ENCODE measurements around the gene CSF1R. TPM values are rescaled to one million over a fixed set of nuclear protein-coding genes. Genes with fewer than 3 reads are reported as not detected.

Gene CSF1R
- total RNA-seq, 1 donor from 2014 or later = 31.3 TPM

DNA sequence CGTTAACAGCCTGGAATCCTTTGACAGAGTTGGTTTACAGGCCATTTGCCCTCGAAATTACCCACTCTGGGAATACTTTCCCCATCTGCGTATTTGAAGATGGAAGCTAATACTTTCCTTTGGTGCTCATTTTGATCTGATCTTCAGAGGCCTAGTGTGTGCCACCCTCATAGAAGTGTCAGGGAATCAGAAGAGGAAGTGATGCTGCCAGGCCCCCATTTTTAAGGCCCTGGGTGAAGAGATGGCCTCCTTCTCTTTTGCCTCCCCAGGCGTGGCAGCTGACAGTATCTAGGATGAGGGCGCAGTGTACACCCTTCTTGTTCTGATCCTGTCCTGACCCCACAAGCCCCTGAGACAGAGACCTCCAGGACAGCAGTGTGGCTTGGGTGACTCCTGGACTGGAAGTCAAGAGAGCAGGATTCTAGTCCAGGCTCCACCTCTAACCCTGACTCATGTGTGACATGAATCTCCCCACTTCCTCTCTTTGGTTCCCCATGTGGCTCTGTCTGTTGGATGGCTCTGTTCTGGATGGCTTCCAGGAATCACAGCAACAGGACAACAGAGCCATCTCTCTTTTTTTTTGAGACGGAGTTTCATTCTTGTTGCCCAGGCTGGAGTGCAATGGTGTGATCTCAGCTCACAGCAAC lies 27.8 kb downstream of the CSF1R start:
- Histone ChIP-seq H3K9ac (ENCODE audit: low read depth in 1 of 3, low read length in 3 of 3) (no peak overlapping the region), H3K4me1 (ENCODE audit: control insufficient read depth in 3 of 3, insufficient read depth in 3 of 3, low read length in 3 of 3) (peaks cover 5 to 14% (median 12%) of the 10 kb centered on the region in 3 donors), H3K36me3 (ENCODE audit: control insufficient read depth in 3 of 3, insufficient read depth in 3 of 3, low read length in 3 of 3) (peaks cover 10 to 18% (median 11%) of the 10 kb centered on the region in 3 donors), H3K9me3 (ENCODE audit: control insufficient read depth in 3 of 3, low read length in 3 of 3) (no peaks in the 10 kb centered on the region), H3K4me3 (ENCODE audit: low read length in 3 of 3) (no peak overlapping the region), H3K27me3 (ENCODE audit: control insufficient read depth in 3 of 3, insufficient read depth in 3 of 3, low read length in 3 of 3) (no peaks in the 10 kb centered on the region), H3K27ac (ENCODE audit: low read depth, low read length) (peak overlapping the region; percentile 44)

DNA sequence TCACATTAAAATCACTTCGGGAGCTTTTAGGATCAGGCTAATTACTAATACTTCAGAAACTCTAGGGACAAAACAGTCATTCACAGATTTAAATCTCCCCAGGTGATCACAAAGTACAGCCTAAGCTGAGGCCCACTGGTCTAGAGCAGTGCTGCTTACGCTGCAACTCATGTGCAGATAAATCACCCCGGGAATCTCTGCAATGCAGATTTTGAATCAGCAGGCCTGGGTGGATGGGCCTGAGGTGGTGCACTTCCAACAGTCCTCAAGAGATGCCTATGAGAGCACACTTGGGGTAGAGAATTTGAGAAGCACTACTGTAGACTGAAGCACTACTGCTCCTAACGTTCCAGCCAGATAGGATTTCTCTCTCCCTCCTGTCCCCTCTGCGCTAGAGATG lies 28.4 kb downstream of the CSF1R start:
- Histone ChIP-seq H3K27ac (ENCODE audit: low read depth, low read length) (peak overlapping the region; percentile 44), H3K9ac (ENCODE audit: low read depth in 1 of 3, low read length in 3 of 3) (peak overlapping the region in 1 of 3 donors; percentile 45)

DNA sequence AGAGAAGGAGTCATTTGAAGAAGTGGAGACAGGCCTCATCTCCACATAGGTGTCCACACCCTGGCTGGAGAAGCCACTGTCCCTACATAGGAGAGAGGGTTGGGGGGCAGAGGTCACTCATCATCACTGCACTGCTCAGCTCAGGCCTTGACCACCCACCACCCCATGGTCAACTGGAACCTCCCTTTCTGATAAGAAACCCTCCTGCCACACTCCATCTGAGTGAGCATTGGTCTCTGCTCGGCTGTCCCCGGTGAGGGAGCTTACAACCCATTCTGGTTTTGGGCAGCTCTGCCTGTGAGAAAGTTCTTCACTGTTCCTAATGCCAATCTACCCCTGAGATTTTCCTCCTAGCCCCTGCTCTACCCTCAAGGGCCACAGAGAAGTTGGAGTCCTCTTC lies 28.8 kb downstream of the CSF1R start:
- H3K4me3 ChIP-seq (ENCODE audit: low read length in 3 of 3) = no peak overlapping the region
- no peak overlapping the region for H3K27ac ChIP-seq (ENCODE audit: low read depth, low read length)
- H3K9ac ChIP-seq (ENCODE audit: low read depth in 1 of 3, low read length in 3 of 3) = peak overlapping the region in 1 of 3 donors; percentile 45
- peaks cover 5 to 14% (median 12%) of the 10 kb centered on the region in 3 donors for H3K4me1 ChIP-seq (ENCODE audit: control insufficient read depth in 3 of 3, insufficient read depth in 3 of 3, low read length in 3 of 3)
- H3K9me3 ChIP-seq (ENCODE audit: control insufficient read depth in 3 of 3, low read length in 3 of 3) = no peaks in the 10 kb centered on the region
- no peaks in the 10 kb centered on the region for H3K27me3 ChIP-seq (ENCODE audit: control insufficient read depth in 3 of 3, insufficient read depth in 3 of 3, low read length in 3 of 3)
- peaks cover 21 to 29% (median 21%) of the 10 kb centered on the region in 3 donors for H3K36me3 ChIP-seq (ENCODE audit: control insufficient read depth in 3 of 3, insufficient read depth in 3 of 3, low read length in 3 of 3)

More for the DNA sequence above, 28.4 kb downstream of the CSF1R start:
- H3K9me3 ChIP-seq (ENCODE audit: control insufficient read depth in 3 of 3, low read length in 3 of 3) = no peaks in the 10 kb centered on the region
- H3K36me3 ChIP-seq (ENCODE audit: control insufficient read depth in 3 of 3, insufficient read depth in 3 of 3, low read length in 3 of 3) = peaks cover 16 to 24% (median 16%) of the 10 kb centered on the region in 3 donors
- H3K4me1 ChIP-seq (ENCODE audit: control insufficient read depth in 3 of 3, insufficient read depth in 3 of 3, low read length in 3 of 3) = peaks cover 5 to 14% (median 12%) of the 10 kb centered on the region in 3 donors
- no peak overlapping the region for H3K4me3 ChIP-seq (ENCODE audit: low read length in 3 of 3)
- no peaks in the 10 kb centered on the region for H3K27me3 ChIP-seq (ENCODE audit: control insufficient read depth in 3 of 3, insufficient read depth in 3 of 3, low read length in 3 of 3)

DNA sequence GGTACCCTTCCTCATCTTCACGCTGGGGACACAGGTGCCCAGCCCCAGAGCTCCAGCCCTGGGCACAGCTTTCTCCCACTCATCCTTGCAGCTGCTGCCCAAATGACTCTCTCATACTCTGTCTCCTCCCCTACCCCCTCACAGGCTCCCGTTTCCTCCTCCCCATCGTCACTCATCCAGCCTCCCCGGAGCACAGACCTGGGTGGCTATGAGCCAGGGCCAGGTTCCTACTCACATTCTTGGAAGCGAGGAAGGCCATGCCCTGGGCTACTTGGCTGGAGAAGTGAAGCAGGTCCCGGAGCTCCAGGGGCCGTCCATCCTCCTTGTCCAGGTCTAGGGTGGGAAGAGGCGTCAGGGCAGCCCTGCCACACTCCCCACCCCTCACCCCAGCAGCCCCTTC lies 29.3 kb downstream of the CSF1R start:
- H3K36me3 ChIP-seq (ENCODE audit: control insufficient read depth in 3 of 3, insufficient read depth in 3 of 3, low read length in 3 of 3) = peaks cover 25 to 34% (median 26%) of the 10 kb centered on the region in 3 donors
- peaks cover 5 to 14% (median 12%) of the 10 kb centered on the region in 3 donors for H3K4me1 ChIP-seq (ENCODE audit: control insufficient read depth in 3 of 3, insufficient read depth in 3 of 3, low read length in 3 of 3)
- no peak overlapping the region for H3K27ac ChIP-seq (ENCODE audit: low read depth, low read length)
- H3K27me3 ChIP-seq (ENCODE audit: control insufficient read depth in 3 of 3, insufficient read depth in 3 of 3, low read length in 3 of 3) = no peaks in the 10 kb centered on the region
- H3K9ac ChIP-seq (ENCODE audit: low read depth in 1 of 3, low read length in 3 of 3) = no peak overlapping the region
- H3K9me3 ChIP-seq (ENCODE audit: control insufficient read depth in 3 of 3, low read length in 3 of 3) = no peaks in the 10 kb centered on the region
- no peak overlapping the region for H3K4me3 ChIP-seq (ENCODE audit: low read length in 3 of 3)

- H3K27me3 ChIP-seq (ENCODE audit: control insufficient read depth in 3 of 3, insufficient read depth in 3 of 3, low read length in 3 of 3) = no peaks in the 10 kb centered on the region
- H3K4me1 ChIP-seq (ENCODE audit: control insufficient read depth in 3 of 3, insufficient read depth in 3 of 3, low read length in 3 of 3) = peaks cover 5 to 14% (median 12%) of the 10 kb centered on the region in 3 donors
- peaks cover 35 to 44% (median 35%) of the 10 kb centered on the region in 3 donors for H3K36me3 ChIP-seq (ENCODE audit: control insufficient read depth in 3 of 3, insufficient read depth in 3 of 3, low read length in 3 of 3)
- no peak overlapping the region for H3K27ac ChIP-seq (ENCODE audit: low read depth, low read length)
- H3K9me3 ChIP-seq (ENCODE audit: control insufficient read depth in 3 of 3, low read length in 3 of 3) = no peaks in the 10 kb centered on the region
- no peak overlapping the region for H3K4me3 ChIP-seq (ENCODE audit: low read length in 3 of 3)
- H3K9ac ChIP-seq (ENCODE audit: low read depth in 1 of 3, low read length in 3 of 3) = no peak overlapping the region
Measured at GRCh38 chr5:150056075-150056443, 30.3 kb downstream of the CSF1R start.

- Histone ChIP-seq H3K27me3 (ENCODE audit: control insufficient read depth in 3 of 3, insufficient read depth in 3 of 3, low read length in 3 of 3) (no peaks in the 10 kb centered on the region), H3K9ac (ENCODE audit: low read depth in 1 of 3, low read length in 3 of 3) (no peak overlapping the region), H3K4me3 (ENCODE audit: low read length in 3 of 3) (no peak overlapping the region), H3K4me1 (ENCODE audit: control insufficient read depth in 3 of 3, insufficient read depth in 3 of 3, low read length in 3 of 3) (peaks cover 5 to 14% (median 12%) of the 10 kb centered on the region in 3 donors), H3K9me3 (ENCODE audit: control insufficient read depth in 3 of 3, low read length in 3 of 3) (no peaks in the 10 kb centered on the region), H3K36me3 (ENCODE audit: control insufficient read depth in 3 of 3, insufficient read depth in 3 of 3, low read length in 3 of 3) (peaks cover 41 to 49% (median 41%) of the 10 kb centered on the region in 3 donors), H3K27ac (ENCODE audit: low read depth, low read length) (no peak overlapping the region)
Measured at GRCh38 chr5:150055326-150056074, 30.9 kb downstream of the CSF1R start.

GRCh38 chr5:150054569-150054968 lies 31.8 kb downstream of the CSF1R start:
- no peaks in the 10 kb centered on the region for H3K27me3 ChIP-seq (ENCODE audit: control insufficient read depth in 3 of 3, insufficient read depth in 3 of 3, low read length in 3 of 3)
- H3K27ac ChIP-seq (ENCODE audit: low read depth, low read length) = no peak overlapping the region
- no peaks in the 10 kb centered on the region for H3K9me3 ChIP-seq (ENCODE audit: control insufficient read depth in 3 of 3, low read length in 3 of 3)
- H3K4me1 ChIP-seq (ENCODE audit: control insufficient read depth in 3 of 3, insufficient read depth in 3 of 3, low read length in 3 of 3) = peaks cover 5 to 14% (median 12%) of the 10 kb centered on the region in 3 donors
- H3K36me3 ChIP-seq (ENCODE audit: control insufficient read depth in 3 of 3, insufficient read depth in 3 of 3, low read length in 3 of 3) = peaks cover 49 to 58% (median 50%) of the 10 kb centered on the region in 3 donors
- no peak overlapping the region for H3K9ac ChIP-seq (ENCODE audit: low read depth in 1 of 3, low read length in 3 of 3)
- H3K4me3 ChIP-seq (ENCODE audit: low read length in 3 of 3) = no peak overlapping the region

GRCh38 chr5:150053713-150054392 lies 32.5 kb downstream of the CSF1R start:
- H3K9ac ChIP-seq (ENCODE audit: low read depth in 1 of 3, low read length in 3 of 3) = no peak overlapping the region
- no peaks in the 10 kb centered on the region for H3K9me3 ChIP-seq (ENCODE audit: control insufficient read depth in 3 of 3, low read length in 3 of 3)
- H3K36me3 ChIP-seq (ENCODE audit: control insufficient read depth in 3 of 3, insufficient read depth in 3 of 3, low read length in 3 of 3) = peaks cover 55 to 65% (median 57%) of the 10 kb centered on the region in 3 donors
- peaks cover 5 to 14% (median 12%) of the 10 kb centered on the region in 3 donors for H3K4me1 ChIP-seq (ENCODE audit: control insufficient read depth in 3 of 3, insufficient read depth in 3 of 3, low read length in 3 of 3)
- H3K27me3 ChIP-seq (ENCODE audit: control insufficient read depth in 3 of 3, insufficient read depth in 3 of 3, low read length in 3 of 3) = no peaks in the 10 kb centered on the region
- no peak overlapping the region for H3K4me3 ChIP-seq (ENCODE audit: low read length in 3 of 3)
- no peak overlapping the region for H3K27ac ChIP-seq (ENCODE audit: low read depth, low read length)

DNA sequence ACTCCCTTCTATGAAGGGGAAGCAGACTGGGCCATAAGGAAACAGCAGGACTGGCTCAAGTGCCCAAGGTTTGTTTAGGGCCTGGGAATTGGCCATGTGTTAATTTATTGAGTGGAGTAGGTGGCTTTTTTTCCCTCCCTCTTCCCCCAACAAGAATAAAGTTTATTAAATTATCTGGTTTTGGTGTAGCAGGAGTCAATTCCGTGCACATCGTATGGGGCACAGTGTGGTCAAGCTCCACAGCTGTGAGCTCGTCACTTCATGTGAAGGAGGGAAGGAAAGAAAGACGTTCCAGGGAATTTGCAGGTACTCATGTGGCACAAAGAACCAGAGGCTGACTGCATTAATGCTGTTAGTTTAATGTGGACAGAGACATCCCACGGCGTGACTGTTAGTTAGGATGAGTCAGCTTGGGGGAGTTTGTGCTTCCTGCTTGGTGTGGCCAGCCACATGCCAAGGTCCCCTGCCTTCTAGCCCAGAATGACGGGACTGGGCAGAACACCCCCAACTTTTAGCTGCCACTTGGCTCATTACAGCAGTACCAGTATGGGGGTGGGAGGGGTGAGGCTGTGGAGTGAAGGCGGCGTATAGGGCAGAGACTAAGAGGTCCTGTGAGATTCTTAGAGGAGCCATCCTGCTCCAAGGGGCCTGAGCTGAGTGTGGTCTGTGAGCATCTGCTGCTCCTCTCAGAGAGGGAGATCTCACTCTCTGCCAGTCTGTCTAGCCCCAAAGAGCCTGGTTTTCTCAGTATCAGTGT lies 33.2 kb downstream of the CSF1R start:
- Histone ChIP-seq H3K9me3 (ENCODE audit: control insufficient read depth in 3 of 3, low read length in 3 of 3) (no peaks in the 10 kb centered on the region), H3K9ac (ENCODE audit: low read depth in 1 of 3, low read length in 3 of 3) (no peak overlapping the region), H3K27ac (ENCODE audit: low read depth, low read length) (no peak overlapping the region), H3K4me1 (ENCODE audit: control insufficient read depth in 3 of 3, insufficient read depth in 3 of 3, low read length in 3 of 3) (peaks cover 5 to 8% (median 7%) of the 10 kb centered on the region in 3 donors), H3K27me3 (ENCODE audit: control insufficient read depth in 3 of 3, insufficient read depth in 3 of 3, low read length in 3 of 3) (no peaks in the 10 kb centered on the region), H3K4me3 (ENCODE audit: low read length in 3 of 3) (no peak overlapping the region), H3K36me3 (ENCODE audit: control insufficient read depth in 3 of 3, insufficient read depth in 3 of 3, low read length in 3 of 3) (peaks cover 62 to 73% (median 63%) of the 10 kb centered on the region in 3 donors)

All from skeletal muscle tissue (tissue), 4 donors.